Activated T-cell treated with anti-CD3 and anti-CD28 coated beads for 1 hour (primary cell): Measurements from ENCODE around the gene GFI1B.
"Not testable (repeated sequence)": the region's sequence is repeated elsewhere in the genome, so short reads cannot be mapped to it uniquely, and the experiment has no call there.

Source experiments
- DNase-seq: peaks from one replicate; pipeline ENCODE4 v3.0.0-alpha.2; 2020; ENCODE audit warnings: low read depth

Gene GFI1B

GRCh38 chr9:132969783-132970182, 8.7 kb upstream of the GFI1B start:
- no peak for DNase-seq

GRCh38 chr9:132970324-132971062, 8.0 kb upstream of the GFI1B start:
- DNase-seq, result no peak

GRCh38 chr9:132973166-132973565, 5.3 kb upstream of the GFI1B start:
- DNase-seq, result no peak

- no peak for DNase-seq
Measured at GRCh38 chr9:132973713-132974112, 4.8 kb upstream of the GFI1B start.

- no peak for DNase-seq
Measured at GRCh38 chr9:132975961-132976360, 2.5 kb upstream of the GFI1B start.

GRCh38 chr9:132976571-132976970, 1.9 kb upstream of the GFI1B start:
- no peak for DNase-seq

- no peak for DNase-seq
Measured at GRCh38 chr9:132978112-132978450, 413 bp upstream of the GFI1B start.

GRCh38 chr9:132980157-132980556, 1.7 kb downstream of the GFI1B start:
- DNase-seq, result no peak

GRCh38 chr9:132982458-132982857, 4.0 kb downstream of the GFI1B start:
- DNase-seq, result no peak

- DNase-seq, result no peak
Measured at GRCh38 chr9:132983491-132984201, 5.2 kb downstream of the GFI1B start.

GRCh38 chr9:132984202-132985070, 5.9 kb downstream of the GFI1B start:
- DNase-seq, result no peak

GRCh38 chr9:132985071-132985350, 6.5 kb downstream of the GFI1B start:
- DNase-seq, result no peak

- no peak for DNase-seq
Measured at GRCh38 chr9:132985489-132985888, 7.0 kb downstream of the GFI1B start.

GRCh38 chr9:132986114-132986513, 7.6 kb downstream of the GFI1B start:
- no peak for DNase-seq

- DNase-seq, result no peak
Measured at GRCh38 chr9:132986640-132987620, 8.4 kb downstream of the GFI1B start.

GRCh38 chr9:132988244-132989013, 9.9 kb downstream of the GFI1B start:
- DNase-seq, result no peak

- no peak for DNase-seq
Measured at GRCh38 chr9:132989014-132989310, 10.5 kb downstream of the GFI1B start.

- DNase-seq, result no peak
Measured at GRCh38 chr9:132989414-132989996, 11.0 kb downstream of the GFI1B start.

GRCh38 chr9:132989998-132990557, 11.6 kb downstream of the GFI1B start:
- DNase-seq, result not testable (repeated sequence)

GRCh38 chr9:132990781-132991180, 12.3 kb downstream of the GFI1B start:
- DNase-seq, result no peak
